Measurements from ENCODE around the gene FHDC1.

The FHDC1 gene

DNA sequence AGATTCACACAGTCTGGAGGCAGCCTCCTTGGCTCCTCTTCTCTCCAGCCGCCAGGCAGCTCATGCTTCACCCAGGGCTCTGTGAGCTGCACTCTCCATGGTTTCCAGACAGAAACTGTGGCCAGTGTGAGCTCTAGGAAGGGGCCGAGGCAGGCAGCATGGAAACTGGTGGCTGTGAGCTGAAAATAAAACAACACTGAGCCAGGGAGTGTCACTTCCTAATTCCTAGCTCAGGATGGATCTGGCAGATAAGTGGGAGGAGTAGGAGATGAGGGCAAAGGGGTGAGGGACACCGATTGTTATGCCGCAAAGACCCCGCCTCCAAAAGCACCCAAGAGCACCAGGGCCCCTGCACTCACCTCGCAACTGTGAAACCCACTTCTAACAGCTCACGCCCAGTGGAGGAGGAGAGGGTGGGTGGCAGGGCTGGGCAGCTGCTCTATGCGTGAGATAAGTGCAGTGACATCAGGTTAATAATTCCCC lies 69.8 kb downstream of the FHDC1 start:
- DNase-seq (ENCODE audit: low spot score), result no peak

GRCh38 chr4:153008578-153009199 lies 72.6 kb downstream of the FHDC1 start:
- DNase-seq (ENCODE audit: low spot score), result no peak

DNA sequence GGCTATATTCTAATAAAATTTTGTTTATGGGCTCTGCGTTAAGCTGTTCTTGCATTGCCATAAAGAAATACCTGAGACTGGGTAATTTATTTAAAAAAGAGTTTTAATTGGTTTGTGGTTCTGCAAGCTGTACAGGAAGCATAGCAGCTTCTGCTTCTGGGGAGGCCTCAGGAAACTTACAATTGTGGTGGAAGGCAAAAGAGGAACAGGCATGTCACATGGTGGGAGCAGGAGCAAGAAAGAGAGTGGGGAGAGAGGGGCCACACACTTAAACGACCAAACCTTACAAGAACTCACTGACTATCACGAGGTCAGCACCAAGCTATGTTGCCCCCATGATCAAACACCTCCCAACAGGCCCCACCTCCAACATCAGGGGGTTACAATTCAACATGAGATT lies 74.0 kb downstream of the FHDC1 start:
- no peak for DNase-seq (ENCODE audit: low spot score)

DNA sequence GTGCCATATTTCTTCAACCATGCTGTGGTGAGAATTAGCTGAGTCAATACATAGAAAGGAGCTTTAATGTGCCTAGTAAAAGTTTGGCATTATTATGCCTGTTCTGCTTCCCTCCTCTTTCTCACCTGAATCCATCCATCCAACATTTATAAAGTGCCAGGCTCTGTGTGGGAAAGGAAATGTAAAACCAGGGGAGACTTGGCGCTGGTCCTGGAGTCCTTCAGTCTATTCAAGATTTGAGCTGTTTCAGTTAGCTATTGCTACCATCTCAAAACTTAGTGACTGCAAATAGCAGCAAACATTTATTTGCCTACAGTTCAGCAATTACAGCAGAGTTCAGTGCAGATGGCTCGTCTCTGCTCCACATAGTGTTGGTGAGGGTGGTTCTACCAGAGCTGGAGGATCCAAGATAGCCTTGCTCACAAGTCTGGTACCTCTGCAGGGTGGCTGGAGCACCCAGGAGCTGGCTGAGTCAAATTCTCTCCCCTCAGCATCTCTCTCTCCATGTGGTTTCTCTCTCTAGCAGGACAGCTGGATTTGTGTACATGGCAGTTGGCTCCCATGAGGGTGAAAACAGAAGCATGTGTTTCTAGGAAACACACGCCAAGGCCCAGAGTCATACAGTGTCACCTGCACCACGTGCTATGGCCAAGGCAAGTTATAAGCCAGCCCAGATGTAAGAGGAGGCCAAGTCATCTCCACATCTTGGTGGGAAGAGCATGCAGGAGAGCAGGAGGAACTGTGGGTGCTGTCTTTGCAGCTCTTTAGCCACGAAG lies 77.3 kb downstream of the FHDC1 start:
- DNase-seq (ENCODE audit: low spot score), result no peak

DNA sequence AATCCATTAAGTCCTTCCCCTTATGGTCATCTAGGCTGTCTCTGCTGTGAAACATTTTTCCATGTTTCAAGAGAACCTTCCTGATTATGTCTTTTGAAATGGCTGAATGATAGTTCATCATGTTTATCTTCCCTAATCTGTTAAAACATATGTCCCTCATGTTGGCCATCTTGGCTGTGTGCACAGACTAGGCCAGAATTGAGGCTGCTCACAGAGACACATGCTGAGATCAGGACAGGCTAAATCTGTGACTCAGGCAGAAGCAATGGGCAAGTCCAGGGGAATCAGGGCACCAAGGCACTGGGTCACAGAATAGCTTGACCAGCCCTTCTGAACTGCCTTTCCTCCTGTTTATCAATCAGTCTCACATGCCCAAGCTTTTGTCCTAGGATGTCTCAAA lies 78.3 kb downstream of the FHDC1 start:
- no peak for DNase-seq (ENCODE audit: low spot score)

GRCh38 chr4:153016592-153016991 lies 80.5 kb downstream of the FHDC1 start:
- DNase-seq (ENCODE audit: low spot score), result no peak

DNA sequence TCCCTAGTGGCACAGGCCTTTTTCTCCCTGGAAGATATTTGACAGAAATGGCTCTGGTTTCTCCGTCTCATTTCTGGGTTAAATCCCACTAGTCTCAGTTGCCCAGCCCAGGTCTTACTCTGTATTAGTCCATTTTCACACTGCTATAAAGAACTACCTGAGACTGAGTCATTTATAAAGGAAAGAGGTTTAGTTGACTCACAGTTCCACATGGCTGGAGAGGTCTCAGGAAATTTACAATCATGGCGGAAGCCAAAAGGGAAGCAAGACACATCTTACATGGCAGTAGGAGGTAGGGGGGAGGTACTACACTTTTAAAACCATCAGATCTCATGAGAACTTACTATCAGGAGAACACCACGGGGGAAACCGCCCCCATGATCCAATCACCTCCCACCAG lies 81.9 kb downstream of the FHDC1 start:
- no peak for DNase-seq (ENCODE audit: low spot score)

DNA sequence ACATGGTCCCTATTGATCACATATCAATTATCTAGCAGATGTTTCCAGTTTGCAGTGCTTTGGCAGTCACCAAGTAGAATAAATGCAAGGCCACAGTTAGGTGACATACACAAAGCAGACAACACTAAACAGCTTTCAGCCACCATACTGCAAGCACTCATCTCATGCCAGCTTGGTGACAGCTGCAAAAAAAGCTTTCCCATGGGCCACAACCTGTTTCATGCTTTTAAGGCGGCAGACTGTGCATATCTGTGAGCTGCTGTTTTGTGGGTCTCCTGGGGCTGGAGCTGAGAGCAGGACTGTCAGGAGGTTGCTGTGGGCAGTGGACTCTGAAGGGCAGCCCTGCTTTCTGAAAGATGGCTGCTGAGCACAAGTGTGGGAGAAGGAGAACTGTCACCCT lies 82.6 kb downstream of the FHDC1 start:
- no peak for DNase-seq (ENCODE audit: low spot score)

DNA sequence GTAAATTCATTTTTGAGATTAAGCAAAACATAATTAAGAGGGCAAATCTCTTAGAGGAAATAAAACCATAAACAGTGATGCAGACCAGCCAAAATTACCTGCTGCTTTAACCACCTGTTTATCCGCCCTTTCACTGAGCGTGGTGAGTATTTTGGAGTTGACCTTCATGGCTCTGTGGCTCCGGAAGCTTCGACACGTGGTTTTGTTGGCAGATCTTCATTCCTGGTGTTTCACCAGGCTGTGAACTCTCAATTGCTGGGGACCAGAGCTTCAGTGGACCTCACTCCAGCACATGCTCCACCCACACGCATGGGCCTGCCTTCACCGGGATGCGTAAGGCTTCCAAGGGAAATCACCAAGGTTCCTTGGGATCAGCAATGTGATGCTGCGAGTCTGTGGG lies 83.8 kb downstream of the FHDC1 start:
- no peak for DNase-seq (ENCODE audit: low spot score)

- no peak for DNase-seq (ENCODE audit: low spot score)
Observed at GRCh38 chr4:153020457-153020856, 84.3 kb downstream of the FHDC1 start.

- DNase-seq (ENCODE audit: low spot score), result no peak
Observed at GRCh38 chr4:153021276-153021675, 85.2 kb downstream of the FHDC1 start.

GRCh38 chr4:153022241-153022715 lies 86.2 kb downstream of the FHDC1 start:
- no peak for DNase-seq (ENCODE audit: low spot score)

DNA sequence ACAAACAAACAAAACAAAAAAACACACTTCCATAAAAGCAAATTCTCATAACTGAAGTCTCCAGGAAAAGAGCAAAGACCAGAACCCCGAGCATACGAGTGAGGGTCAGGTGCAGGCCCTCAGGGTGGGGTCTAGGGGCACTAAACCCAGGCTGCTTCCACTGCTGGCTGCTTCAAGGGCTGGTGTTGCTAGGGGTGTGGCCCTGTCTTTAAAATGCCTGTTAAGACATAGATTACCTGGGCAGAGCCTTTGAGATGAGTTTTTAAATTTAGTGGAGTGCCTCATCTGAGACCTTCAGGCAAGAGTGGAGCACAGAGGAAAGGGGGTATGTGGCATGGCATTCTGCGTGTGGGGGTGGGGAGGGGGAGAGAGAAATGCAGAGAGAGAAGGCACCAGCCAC lies 87.0 kb downstream of the FHDC1 start:
- no peak for DNase-seq (ENCODE audit: low spot score)

DNA sequence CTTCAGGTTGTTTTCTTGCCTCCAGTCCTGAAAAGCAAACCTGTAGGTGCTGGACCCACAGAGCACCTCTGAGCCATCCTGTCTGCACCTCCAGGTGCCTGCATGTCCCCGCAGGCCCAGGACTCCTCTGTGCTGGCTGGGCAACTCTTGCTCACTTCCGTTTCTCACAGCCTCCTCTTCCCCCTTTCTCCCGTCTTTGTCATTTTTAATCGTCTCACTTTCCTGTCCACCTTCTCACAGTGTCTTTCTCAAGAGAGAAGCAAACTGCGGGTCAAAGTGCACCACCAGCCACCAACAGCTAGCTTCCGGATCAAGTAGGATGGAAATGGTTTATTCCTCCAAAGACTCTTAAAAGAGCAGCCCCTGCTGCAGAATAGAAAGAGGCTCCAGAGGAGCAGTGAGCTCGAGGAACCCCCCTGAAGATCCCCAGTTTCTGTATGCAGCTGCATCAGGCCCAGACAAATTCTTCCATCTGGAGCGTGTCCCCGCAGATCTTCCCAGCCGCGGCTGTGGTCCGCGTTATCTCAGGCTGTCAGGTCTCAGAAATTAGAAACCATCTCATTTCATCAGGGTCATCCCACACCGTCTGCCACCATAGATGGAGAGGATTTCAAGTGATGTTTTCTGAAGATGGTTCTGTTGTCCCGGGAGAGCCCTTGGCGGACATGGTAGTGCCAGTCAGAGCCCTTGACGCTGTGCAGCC lies 87.7 kb downstream of the FHDC1 start:
- DNase-seq (ENCODE audit: low spot score), result no peak

DNA sequence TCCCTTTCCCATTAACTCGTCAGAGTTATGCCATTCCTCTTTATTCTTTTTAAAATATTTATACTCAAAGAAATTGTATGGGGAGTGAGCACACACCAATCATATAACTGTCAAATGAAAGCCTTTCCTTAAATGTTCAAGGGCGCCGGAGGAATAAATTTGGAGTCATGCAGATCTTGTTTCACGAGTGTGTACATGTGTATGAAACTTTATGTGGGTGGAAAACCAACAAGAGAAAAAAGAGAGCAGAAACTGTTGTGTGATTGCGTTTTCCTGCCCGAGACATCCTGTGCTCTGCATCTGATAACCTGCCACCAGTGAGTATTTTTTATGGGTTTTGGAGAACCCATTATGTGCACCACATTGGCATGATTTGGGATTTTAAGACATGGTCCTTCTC lies 88.3 kb downstream of the FHDC1 start:
- DNase-seq (ENCODE audit: low spot score), result no peak

GRCh38 chr4:153025406-153025805 lies 89.3 kb downstream of the FHDC1 start:
- no peak for DNase-seq (ENCODE audit: low spot score)

- no peak for DNase-seq (ENCODE audit: low spot score)
Observed at GRCh38 chr4:153026591-153027346, 90.6 kb downstream of the FHDC1 start.

DNA sequence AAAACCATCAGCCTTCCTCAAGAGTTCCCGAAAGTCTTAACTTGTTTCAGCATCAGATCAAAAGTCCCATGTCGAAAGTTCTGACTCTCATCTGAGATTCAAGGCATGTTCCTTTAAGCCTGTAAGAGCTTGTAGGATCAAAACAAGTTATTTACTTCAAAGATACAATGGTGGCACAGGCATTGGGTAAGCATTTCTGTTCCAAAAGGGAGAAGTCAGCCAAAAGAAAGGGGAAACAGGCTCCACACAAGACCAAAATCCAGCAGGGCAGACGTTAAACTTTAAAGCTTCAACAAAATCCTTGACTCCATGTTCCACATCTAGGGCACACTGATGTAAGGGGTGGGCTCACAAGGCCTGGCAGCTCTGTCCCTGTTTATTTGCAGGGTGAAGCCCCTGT lies 91.7 kb downstream of the FHDC1 start:
- DNase-seq (ENCODE audit: low spot score), result no peak

DNA sequence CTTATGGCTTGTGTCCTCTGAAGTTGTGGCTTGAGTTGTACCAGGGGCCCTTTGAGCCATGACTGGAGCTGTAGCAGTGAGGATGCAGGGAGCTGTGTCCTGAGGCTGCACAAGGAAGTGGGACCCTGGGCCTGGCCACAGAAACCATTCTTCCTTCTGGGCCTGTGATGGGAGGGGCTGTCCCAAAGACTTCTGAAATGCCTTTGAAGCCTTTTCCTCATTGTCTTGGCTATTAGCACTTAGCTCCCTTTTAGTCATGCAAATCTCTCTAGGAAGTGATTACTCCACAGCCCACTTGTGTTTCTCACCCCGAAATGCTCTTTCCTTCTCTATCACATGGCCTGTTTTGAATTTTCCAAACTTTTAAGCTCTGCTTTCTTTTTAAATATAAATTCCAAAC lies 92.4 kb downstream of the FHDC1 start:
- DNase-seq (ENCODE audit: low spot score), result no peak
